Esophagus mucosa (tissue), 1 donor: ENCODE results near the gene CDC7. TPM values are rescaled to one million over a fixed set of nuclear protein-coding genes. Genes with fewer than 3 reads are reported as not detected.
"Not testable (repeated sequence)": the region's sequence is repeated elsewhere in the genome, so short reads cannot be mapped to it uniquely, and the experiment has no call there.

ENCODE experiments used
- ATAC-seq: fragments of 200-7000 bp; cut with Tn5 transposase; one replicate; pipeline ENCODE4 v1.9.1; 2020
- total RNA-seq: library from RNA; stranded (reverse); gene quantifications from one replicate; pipeline ENCODE4 v1.2.4, GENCODE V29; 2023
- donor health status: DM: yes; HTN: yes; CAD: no.

Gene CDC7
- total RNA-seq, 1 donor from 2014 or later: 4.2 TPM

DNA sequence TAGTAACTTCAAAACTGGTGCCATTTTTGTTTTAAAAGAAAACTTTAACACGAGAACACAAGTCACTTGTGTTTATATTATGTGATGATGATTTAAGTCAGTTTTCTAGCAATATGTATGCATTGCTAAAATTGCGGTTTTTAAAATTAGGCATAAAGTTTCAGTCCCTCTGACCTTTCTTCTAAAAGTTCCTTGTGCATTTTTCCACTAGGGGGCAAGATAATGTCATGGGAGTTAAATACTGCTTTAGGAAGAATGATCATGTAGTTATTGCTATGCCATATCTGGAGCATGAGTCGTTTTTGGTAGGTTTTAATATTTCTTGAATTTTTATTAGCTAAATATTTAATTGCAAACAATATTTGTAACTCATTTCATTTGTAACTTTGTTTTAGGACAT is 10.7 kb downstream of the CDC7 start:
- no peak for ATAC-seq

DNA sequence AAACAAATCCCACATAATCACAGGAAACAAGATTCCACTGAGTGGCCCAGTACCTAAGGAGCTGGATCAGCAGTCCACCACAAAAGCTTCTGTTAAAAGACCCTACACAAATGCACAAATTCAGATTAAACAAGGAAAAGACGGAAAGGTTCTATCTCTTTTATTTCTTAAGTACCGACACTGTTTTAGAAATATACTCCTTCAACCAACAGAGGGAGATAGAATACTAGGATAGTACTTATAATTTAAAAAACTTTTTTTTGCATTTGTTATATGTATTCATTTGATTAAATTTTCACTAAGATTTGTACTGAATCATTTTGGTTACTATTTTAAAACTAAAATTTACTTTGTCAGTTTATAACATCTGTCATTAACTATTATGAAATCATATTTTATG is 12.5 kb downstream of the CDC7 start:
- no peak for ATAC-seq

GRCh38 chr1:91513706-91514105 is 13.1 kb downstream of the CDC7 start:
- ATAC-seq: no peak

- ATAC-seq: no peak
Measured at GRCh38 chr1:91515994-91516393, 15.3 kb downstream of the CDC7 start.

DNA sequence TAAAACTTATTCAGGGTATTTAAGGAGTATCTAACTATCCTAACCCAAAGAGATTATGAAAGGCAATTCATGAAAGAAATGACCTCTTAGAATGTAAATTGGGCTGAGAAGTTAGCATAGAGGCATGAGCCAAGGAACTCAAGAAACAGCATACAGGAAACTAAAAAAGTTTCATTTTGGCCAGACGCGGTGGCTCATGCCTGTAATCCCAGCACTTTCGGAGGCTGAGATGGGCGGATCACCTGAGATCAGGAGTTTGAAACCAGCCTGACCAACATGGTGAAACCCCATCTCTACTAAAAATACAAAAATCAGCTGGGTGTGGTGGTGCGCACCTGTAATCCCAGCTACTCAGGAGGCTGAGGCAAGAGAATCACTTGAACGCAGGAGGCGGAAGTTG is 16.0 kb downstream of the CDC7 start:
- ATAC-seq: not testable (repeated sequence)

- ATAC-seq: not testable (repeated sequence)
Measured at GRCh38 chr1:91519167-91519566, 18.5 kb downstream of the CDC7 start.

DNA sequence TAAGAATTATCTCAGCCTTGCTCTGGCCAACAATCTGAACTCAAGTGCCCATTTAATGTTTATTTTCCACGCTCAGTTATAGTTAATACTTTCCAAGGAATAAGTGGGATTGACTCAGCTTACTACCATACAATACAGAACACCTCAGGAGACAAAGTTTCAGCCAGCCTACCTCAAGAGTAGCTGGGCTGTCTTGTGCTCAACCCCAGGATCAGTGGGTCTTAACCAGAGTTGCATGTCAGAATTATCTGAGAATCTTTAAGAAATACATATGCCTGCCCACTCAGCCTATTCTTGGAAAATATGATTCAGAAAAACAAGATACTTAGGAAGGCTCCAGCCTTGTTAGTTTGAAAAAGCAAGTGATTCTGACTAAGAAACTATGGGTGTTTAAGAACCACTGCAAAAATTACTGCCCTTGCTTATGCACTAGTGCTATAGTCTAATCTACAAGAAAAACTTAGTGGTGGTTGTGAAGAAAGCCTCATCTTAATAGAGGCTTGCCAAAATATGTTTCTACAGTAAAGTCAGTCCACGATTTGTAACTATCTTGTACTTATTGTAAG is 20.4 kb downstream of the CDC7 start:
- ATAC-seq: no peak

- ATAC-seq: no peak
Measured at GRCh38 chr1:91523482-91523881, 22.8 kb downstream of the CDC7 start.

- no peak for ATAC-seq
Measured at GRCh38 chr1:91526496-91526895, 25.8 kb downstream of the CDC7 start.

DNA sequence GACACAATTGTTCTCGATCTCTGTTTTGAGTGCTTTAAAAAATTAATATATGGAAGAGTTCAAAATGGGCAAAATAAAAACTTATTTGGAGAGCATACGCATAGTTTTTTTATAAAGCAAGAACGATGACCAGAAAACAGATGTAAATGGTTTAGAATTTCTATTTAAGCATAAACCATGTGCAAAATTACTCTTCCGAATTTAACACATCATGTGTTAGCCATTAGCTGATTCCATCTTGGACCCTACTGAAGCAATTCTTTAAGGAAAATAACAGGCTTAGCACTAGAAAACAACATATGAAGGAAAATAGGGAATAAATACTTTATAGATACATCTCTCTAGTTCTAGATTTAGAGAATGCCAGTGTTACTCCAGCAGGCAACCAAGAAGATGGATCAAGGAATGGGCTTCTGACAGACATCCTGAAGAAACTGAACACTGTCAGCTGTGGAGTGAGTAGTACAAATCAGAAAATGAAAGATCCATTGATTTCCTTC is 26.7 kb downstream of the CDC7 start:
- ATAC-seq: no peak

GRCh38 chr1:91527781-91528180 is 27.1 kb downstream of the CDC7 start:
- ATAC-seq: no peak

- ATAC-seq: peak; percentile 65
Measured at GRCh38 chr1:91529856-91530255, 29.2 kb downstream of the CDC7 start.

GRCh38 chr1:91533361-91534024 is 32.8 kb downstream of the CDC7 start:
- no peak for ATAC-seq

DNA sequence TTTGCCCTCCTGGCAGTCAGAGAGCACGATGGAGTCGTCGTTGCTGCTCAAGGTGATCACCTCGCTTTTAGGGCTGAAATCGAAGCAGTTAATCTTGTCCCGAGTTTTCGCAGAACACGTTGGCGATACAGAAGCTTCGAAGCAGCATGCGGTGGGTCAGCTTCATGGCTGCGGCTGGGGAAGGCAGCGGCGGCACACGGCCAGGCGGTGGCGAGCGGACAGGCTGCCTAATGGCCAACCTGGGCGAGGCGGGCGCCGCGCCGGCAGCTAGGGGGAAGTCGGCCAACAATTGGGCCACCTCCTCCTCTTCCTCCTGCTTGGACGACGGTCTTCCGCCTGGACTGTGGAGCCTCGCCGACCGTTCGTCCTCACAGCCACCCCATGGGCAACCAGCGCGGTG is 34.8 kb downstream of the CDC7 start:
- ATAC-seq: no peak

- no peak for ATAC-seq
Measured at GRCh38 chr1:91537281-91537986, 36.8 kb downstream of the CDC7 start.

DNA sequence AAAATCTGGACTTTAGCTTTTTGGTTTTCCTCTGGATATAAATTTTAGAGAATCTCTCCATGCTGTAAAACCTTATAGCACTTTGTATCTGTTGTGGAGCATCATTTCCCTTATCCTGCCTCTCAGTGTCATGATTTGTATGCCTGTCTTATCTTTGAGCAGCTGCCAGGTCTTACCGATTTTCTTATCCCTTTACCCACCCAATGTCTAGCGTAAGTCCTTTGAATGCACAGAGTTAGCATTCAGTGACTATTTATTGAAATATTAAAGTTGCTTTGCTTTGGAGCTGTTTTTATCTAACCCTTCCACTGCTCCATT is 37.3 kb downstream of the CDC7 start:
- ATAC-seq: no peak

DNA sequence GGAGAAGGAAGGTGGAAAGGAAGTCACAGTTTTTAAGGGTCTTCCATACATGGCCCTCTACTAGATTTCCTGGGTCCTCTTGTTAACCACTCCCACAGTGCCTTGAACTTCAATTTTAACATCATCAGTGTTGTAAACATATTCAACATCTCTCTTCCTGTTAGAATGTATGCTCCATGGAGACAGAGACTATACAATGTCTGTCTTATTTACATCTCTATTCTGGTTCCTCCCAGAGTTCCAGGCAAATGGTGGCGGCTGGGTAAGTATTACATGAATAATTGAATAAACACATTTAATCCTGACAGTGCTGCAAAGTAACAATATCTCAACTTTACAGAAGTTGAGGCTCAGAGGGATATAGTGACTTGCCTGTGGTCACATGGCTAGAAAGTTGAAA is 40.3 kb downstream of the CDC7 start:
- ATAC-seq: no peak

DNA sequence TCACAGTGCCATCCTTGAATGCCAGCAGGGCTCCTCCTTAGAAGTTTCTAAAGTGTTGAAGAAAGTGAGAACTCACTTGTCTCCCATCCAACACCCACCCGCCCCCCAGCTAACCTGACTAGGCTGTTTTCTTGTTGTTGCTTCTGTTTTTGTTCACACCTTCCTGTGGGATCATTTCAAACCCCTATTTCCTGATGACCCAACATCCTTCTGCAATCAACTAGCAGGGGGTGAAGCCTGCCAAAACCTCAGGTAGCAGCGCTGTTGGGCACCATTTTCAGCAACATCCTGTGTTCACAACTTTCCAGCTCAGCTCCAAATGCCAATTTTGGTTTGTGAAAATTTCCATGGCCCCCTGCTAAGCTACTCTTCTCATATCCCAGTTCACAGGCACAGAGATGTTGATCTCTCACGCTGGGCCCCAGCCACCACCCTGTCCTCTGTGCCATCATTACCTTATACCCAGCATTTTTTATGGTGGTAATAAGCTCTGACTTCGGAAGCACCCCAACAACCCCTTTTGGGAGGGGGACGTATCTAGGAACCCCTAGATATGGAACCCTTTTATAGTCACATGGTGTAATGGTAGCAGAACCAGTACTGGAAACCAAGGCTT is 41.4 kb downstream of the CDC7 start:
- ATAC-seq: no peak

GRCh38 chr1:91545506-91546300 is 45.1 kb downstream of the CDC7 start:
- ATAC-seq: no peak

DNA sequence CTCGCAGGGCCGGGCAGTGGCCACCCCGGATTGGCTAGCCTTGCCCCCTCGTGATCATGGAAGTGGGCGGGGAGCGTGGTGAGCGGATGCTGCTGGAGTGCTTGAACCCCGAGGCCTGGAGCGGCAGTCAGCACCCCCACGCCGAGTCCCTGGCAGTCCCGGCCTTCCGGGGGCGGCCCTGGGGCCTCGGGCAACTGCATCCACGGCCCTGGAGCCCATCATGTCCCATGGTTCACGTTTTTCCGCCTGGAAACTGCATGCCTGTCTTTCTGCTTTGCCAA is 45.6 kb downstream of the CDC7 start:
- no peak for ATAC-seq

- ATAC-seq: no peak
Measured at GRCh38 chr1:91546876-91547275, 46.2 kb downstream of the CDC7 start.

DNA sequence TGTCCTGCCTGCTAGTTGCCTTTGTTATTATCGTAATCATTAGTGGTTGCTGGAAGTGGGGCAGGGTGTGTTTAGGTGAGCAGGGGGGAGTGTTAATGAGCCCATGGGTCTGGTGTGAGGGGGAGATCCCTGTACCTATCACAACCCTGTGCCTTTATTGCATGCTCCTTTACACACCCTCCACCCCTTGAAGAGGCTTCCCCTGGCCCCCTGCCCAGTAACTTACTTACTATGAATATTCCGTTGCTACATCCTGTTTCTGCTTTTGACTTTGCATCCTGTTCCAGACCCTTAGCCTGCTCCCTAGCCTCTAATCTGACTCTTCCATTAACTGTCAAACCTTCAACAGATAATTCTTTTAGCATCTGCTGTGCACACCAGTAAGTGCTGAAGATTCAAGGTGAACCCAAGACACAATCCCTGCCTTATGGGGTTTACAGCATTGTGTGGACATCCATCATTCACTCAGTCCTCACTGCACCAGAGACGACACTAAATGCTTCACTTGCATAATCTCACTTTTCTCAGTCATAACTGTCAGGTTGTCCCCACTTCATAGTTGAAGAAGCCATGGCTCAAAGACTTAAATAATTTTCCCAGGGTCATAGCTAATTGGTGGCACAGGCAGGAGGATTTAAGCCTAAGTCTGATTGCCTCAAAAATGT is 47.9 kb downstream of the CDC7 start:
- ATAC-seq: no peak
